Retinal pigment epithelial cell (primary cell): Measurements from ENCODE around the gene PGC.

Experiments used
- DNase-seq: peaks from one replicate; pipeline ENCODE4 v3.0.0-alpha.2; 2010; ENCODE audit warnings: low read depth
- H3K4me3 ChIP-seq: 2 replicates; pipeline ENCODE4 v1.5.1; 2011; ENCODE audit warnings: mild to moderate bottlenecking, low read length, control low read depth, moderate library complexity
- TF ChIP-seq, protein P1 (sequence below): conservative IDR thresholded peaks from 2 replicates; pipeline ENCODE4 v1.5.1; 2011; ENCODE audit warnings: low read depth, low read length, control low read depth, inconsistent platforms

PGC gene

DNA sequence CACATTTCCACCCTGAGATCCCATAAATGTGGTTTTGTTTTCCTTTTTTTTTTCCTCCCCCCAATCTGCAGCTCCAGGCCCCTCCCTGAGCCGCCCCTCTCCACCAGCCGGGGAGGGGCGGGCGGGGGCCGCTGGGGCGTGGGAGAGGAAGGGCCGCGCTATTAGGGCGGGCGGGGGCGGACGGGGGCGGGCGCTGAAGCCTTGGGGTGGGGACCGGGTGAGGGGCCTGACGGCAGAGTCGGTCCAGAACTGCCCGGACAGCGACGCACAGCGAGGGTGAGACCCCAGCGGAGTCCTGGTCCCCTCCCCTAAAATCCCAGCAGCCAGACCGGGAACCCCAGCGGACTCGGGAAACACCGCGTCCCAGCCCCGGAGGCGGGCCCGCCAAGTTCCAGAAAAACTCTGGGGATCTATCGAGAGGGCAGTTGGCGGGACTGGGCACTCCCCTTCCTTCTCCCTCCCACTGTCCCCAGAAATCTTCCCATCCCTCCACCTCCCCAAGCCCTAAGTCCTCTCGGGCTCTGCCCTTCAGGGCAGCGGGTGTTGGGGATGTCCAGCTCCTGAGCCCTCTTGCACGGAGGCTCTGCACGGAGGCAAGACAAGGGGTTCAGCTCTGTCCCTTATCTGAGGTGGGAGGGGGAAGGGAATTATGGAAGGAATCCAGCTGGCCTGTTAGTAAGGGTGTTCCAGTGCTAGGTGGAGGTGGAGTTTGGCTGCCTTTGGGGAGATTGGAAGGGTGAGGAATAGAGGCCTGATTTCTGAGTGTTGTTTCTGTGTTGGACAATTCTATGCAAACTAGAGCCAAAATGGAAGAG lies 33.6 kb upstream of the PGC start, which contains the start of gene PRICKLE4:
TSS of gene PRICKLE4 (plus strand) at position 232 of the 815 bp plus-strand sequence. CDS start 2,692 bp downstream, outside the sequence.
- TF ChIP-seq, protein P1, sequence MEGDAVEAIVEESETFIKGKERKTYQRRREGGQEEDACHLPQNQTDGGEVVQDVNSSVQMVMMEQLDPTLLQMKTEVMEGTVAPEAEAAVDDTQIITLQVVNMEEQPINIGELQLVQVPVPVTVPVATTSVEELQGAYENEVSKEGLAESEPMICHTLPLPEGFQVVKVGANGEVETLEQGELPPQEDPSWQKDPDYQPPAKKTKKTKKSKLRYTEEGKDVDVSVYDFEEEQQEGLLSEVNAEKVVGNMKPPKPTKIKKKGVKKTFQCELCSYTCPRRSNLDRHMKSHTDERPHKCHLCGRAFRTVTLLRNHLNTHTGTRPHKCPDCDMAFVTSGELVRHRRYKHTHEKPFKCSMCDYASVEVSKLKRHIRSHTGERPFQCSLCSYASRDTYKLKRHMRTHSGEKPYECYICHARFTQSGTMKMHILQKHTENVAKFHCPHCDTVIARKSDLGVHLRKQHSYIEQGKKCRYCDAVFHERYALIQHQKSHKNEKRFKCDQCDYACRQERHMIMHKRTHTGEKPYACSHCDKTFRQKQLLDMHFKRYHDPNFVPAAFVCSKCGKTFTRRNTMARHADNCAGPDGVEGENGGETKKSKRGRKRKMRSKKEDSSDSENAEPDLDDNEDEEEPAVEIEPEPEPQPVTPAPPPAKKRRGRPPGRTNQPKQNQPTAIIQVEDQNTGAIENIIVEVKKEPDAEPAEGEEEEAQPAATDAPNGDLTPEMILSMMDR, result no peak
- DNase-seq, result no peak
- peak within 1 kb of the TSS; percentile 70 for H3K4me3 ChIP-seq

DNA sequence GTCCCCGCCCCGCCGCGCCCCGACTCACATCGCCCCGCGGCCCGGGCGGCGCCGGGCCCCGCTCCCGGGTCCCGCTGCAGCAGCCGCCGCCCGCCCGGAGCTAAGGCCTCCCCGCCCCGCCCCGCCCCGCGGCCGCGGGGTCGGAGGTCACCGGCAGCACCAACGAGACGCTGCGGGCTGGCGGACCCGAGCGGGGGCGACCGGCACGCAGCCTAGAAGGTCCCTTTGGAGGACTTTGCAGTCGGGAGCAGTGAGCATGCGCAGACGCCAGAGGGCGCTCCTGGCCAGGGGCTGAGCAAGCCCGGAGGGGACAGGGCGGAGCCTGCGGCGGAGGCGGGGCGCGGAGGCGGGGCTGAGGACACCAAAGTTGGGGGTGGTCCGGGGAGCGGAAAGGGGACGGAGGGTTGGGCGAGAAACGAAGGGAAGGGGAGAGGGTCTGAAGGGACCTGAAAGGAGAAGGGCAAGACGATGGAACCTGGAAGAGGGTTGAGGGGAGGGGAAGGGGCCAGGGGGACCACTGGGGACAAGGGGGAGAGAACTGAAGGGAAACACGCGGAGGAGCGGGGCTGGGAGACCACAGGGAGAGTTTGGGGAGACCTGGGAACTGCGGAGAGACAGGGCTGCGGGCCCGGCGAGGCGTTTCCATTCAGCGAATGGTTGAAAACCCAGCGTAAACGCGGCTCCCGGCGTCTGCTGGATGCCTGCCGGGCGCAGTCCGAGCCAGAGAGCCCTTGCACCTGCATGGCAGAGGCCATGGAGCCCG lies 32.8 kb upstream of the PGC start, which contains the start of gene FRS3:
TSS of gene FRS3 (minus strand) at position 113 of the 763 bp plus-strand sequence. CDS start 2,913 bp downstream, outside the sequence.
- TF ChIP-seq, protein P1, result peak; percentile 96
- peak within 1 kb of the TSS; percentile 70 for H3K4me3 ChIP-seq

DNA sequence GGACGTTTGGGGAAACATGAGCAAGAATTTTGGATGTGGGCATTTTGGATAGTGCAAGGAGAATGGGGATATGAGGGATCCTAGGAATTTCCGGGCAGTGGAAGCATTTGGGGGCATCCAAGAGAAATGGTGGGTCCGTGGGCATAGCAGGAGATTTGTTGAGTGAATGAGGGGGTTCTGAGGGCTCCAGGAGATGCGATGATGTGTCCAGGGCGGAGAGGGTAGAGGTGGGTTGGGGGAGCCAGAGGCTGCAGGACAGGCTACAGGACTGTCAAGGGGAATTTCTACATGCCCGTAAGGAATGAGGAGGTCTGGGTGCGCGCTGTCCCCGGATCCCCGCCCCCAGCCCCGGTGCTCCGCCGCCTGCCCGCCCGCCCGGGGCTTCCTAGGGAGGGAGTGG lies 32.1 kb upstream of the PGC start:
- DNase-seq, result no peak
- TF ChIP-seq, protein P1, result no peak
- H3K4me3 ChIP-seq, result peak overlapping the region; percentile 67

More for the DNA sequence above, 32.8 kb upstream of the PGC start, which contains the start of gene FRS3:
- DNase-seq, result peak; percentile 65

DNA sequence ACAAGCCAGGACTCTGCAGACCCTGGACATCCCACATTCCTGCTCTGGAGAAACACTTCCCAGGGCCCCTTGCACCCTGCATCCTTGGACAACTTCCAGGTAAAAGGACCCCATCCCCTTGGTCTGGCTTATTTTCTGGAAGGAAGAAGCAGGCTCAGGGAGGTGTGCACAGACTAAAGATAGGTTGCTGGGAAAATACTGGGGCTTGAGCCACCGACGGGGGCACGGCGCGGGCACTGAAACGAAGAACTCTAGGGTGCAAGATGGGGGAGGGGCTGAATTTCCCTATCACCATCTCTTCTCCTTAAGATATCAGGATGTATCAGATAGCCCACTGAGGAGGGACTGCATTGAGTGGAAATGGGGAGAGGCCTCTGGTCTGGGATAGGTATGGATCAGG lies 31.7 kb upstream of the PGC start:
- TF ChIP-seq, protein P1, result no peak
- peak overlapping the region; percentile 67 for H3K4me3 ChIP-seq
- DNase-seq, result no peak

DNA sequence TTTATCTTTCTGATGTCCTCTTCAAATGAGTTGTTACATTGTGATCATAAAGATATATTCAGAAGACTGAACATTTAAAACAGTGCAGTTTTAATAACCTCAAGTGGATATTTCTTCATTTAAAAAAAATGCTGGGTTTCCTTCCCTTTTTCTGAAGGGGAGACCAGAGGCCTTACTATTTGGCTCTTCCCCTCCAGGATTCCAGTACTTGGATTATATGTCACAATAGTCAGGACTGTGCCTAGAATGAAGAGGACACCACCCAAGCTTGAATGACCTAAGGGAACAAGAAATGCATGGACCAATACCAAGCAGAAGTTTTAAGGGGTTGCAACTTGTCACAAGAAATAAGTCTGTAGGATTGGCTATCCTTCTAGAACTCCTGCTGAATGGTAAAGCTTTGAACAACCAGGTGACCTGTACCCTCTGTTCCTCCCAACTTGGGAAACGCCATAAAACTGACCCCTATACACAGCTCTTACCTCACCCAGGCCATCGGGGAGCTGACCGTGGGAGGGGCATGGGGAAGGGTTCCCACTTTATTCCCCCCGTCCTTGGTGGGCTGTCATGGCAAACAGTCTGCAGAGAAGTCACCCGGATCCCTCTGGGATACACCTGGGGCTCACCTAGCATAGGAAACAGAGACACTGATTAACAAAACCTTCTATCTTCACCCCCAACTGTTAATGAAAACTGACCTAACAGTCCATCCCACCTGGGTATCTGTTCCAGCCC lies 30.5 kb upstream of the PGC start:
- DNase-seq, result no peak
- no peak overlapping the region for H3K4me3 ChIP-seq
- TF ChIP-seq, protein P1, result no peak

DNA sequence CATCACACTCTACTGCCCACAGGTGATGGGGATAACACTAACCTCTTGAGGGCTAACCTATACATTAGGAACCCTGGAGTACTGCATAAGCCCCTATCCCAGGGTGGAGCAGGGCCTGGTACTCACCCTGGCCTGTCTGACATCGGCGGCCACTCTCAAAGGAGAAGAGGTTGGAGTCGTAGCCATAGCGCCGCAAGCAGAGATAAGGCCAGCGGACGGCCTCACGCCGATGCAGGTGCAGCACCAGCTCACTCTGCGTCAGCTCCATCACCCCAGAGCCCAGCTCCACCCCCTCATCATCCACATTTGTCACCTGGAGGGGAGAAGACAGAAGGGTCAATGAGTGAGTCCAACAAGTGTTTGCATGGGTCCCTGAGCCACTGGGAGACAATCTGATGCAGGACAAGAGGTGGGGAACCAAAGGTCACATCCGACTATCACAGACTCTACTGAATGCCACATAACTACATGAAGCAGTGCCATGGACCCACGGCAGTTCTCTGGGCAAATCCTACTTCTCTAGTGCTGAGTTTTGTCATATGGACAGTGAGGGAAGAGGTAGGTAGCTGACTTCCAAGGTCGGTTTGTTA lies 28.2 kb upstream of the PGC start:
- TF ChIP-seq, protein P1, result no peak
- H3K4me3 ChIP-seq, result no peak overlapping the region
- DNase-seq, result no peak
